ENCODE measurements around the gene S100A3. TPM values are rescaled to one million over a fixed set of nuclear protein-coding genes. Genes with fewer than 3 reads are reported as not detected.
"Not testable (repeated sequence)": the region's sequence is repeated elsewhere in the genome, so short reads cannot be mapped to it uniquely, and the experiment has no call there.

Gene S100A3
- total RNA-seq, 2 experiments from 2014 or later: not detected

GRCh38 chr1:153567621-153568366 lies 18.7 kb upstream of the S100A3 start:
- Mint-ChIP-seq H3K4me1 (peaks cover 56% of the 10 kb centered on the region), H3K36me3 (ENCODE audit: low read depth) (no peaks in the 10 kb centered on the region), H3K4me3 (no peak overlapping the region), H3K27ac (peak overlapping the region; percentile 66), H3K27me3 (no peaks in the 10 kb centered on the region), H3K9me3 (no peaks in the 10 kb centered on the region)
- CTCF ChIA-PET: interaction anchor here (0.6 to 7.4 kb wide), 14 partner anchors 8 to 67 kb away, joined by 3 to 202 read pairs (median 8); partner anchors contain the start of genes CHTOP, S100A4, S100A5 and S100A6
- POLR2A ChIA-PET: interaction anchor here (0.6 to 6.3 kb wide), 9 partner anchors 22 to 66 kb away, joined by 3 to 138 read pairs (median 5); partner anchors contain the start of genes CHTOP, S100A4, S100A5 and S100A6
- DNase-seq: peak; percentile 24

GRCh38 chr1:153566414-153567371 lies 17.6 kb upstream of the S100A3 start:
- no peaks in the 10 kb centered on the region for H3K27me3 Mint-ChIP-seq
- peak overlapping the region; percentile 44 for H3K4me3 Mint-ChIP-seq
- peaks cover 47% of the 10 kb centered on the region for H3K4me1 Mint-ChIP-seq
- H3K9me3 Mint-ChIP-seq: no peaks in the 10 kb centered on the region
- no peaks in the 10 kb centered on the region for H3K36me3 Mint-ChIP-seq (ENCODE audit: low read depth)
- H3K27ac Mint-ChIP-seq: peak overlapping the region; percentile 100
- peak; percentile 92 for DNase-seq
- ChIA-PET POLR2A (interaction anchor here (0.8 to 8.2 kb wide), 16 partner anchors 10 to 424 kb away, joined by 3 to 188 read pairs (median 5); partner anchors contain the start of genes CHTOP, RPS27, S100A4 and S100A5), CTCF (interaction anchor here (0.6 to 5.4 kb wide), 10 partner anchors 15 to 56 kb away, joined by 3 to 99 read pairs (median 5); partner anchors contain the start of genes S100A4, S100A5 and S100A6)

- no peaks in the 10 kb centered on the region for H3K36me3 Mint-ChIP-seq (ENCODE audit: low read depth)
- no peaks in the 10 kb centered on the region for H3K9me3 Mint-ChIP-seq
- H3K4me3 Mint-ChIP-seq: peak within 1 kb of the TSS; percentile 55
- ChIA-PET CTCF (interaction anchor here (0.6 to 5.4 kb wide), 12 partner anchors 14 to 633 kb away, joined by 3 to 99 read pairs (median 4); partner anchors contain the start of genes S100A4, S100A5 and S100A6), POLR2A (interaction anchor here (0.8 to 8.2 kb wide), 16 partner anchors 9 to 425 kb away, joined by 3 to 188 read pairs (median 5); partner anchors contain the start of genes CHTOP, RPS27, S100A4 and S100A5)
- peak; percentile 59 for DNase-seq
- H3K27ac Mint-ChIP-seq: peak within 1 kb of the TSS; percentile 100
- no peaks in the 10 kb centered on the region for H3K27me3 Mint-ChIP-seq
- peaks cover 42% of the 10 kb centered on the region for H3K4me1 Mint-ChIP-seq
Measured at GRCh38 chr1:153565529-153566374, 16.7 kb upstream of the S100A3 start, which contains the start of gene S100A2. Gene S100A2 (minus strand): TSS chr1:153565844. CDS start chr1:153563877, 1,967 bp downstream.

GRCh38 chr1:153563991-153564390 lies 14.9 kb upstream of the S100A3 start:
- DNase-seq: no peak
- Mint-ChIP-seq H3K4me1 (peaks cover 37% of the 10 kb centered on the region), H3K27ac (no peak overlapping the region), H3K4me3 (no peak overlapping the region), H3K27me3 (no peaks in the 10 kb centered on the region), H3K9me3 (no peaks in the 10 kb centered on the region), H3K36me3 (ENCODE audit: low read depth) (no peaks in the 10 kb centered on the region)
- CTCF ChIA-PET: interaction anchor here (5.4 kb wide), 1 partner anchor 30 kb away, joined by 99 read pairs; the partner anchor contains the start of gene S100A6
- POLR2A ChIA-PET: interaction anchor here (0.6 to 8.2 kb wide), 5 partner anchors 15 to 30 kb away, joined by 3 to 188 read pairs (median 43); partner anchors contain the start of genes S100A3, S100A4, S100A5 and S100A6

- Mint-ChIP-seq H3K27me3 (no peaks in the 10 kb centered on the region), H3K4me3 (no peak overlapping the region), H3K4me1 (peaks cover 33% of the 10 kb centered on the region), H3K27ac (no peak overlapping the region), H3K9me3 (no peaks in the 10 kb centered on the region), H3K36me3 (ENCODE audit: low read depth) (no peaks in the 10 kb centered on the region)
- CTCF ChIA-PET: interaction anchor here (5.4 kb wide), 1 partner anchor 30 kb away, joined by 99 read pairs; the partner anchor contains the start of gene S100A6
- POLR2A ChIA-PET: interaction anchor here (0.6 to 8.2 kb wide), 5 partner anchors 14 to 29 kb away, joined by 3 to 188 read pairs (median 43); partner anchors contain the start of genes S100A3, S100A4, S100A5 and S100A6
- DNase-seq: no peak
Measured at GRCh38 chr1:153563483-153563901, 14.4 kb upstream of the S100A3 start.

GRCh38 chr1:153562021-153562420 lies 13.0 kb upstream of the S100A3 start:
- not testable (repeated sequence) for H3K27me3 Mint-ChIP-seq; H3K27ac Mint-ChIP-seq; DNase-seq; H3K36me3 Mint-ChIP-seq (ENCODE audit: low read depth); H3K9me3 Mint-ChIP-seq; H3K4me3 Mint-ChIP-seq
- ChIA-PET CTCF (interaction anchor here (0.8 to 5.4 kb wide), 5 partner anchors 9 to 55 kb away, joined by 3 to 99 read pairs (median 3); partner anchors contain the start of gene S100A6), POLR2A (interaction anchor here (1.2 to 8.2 kb wide), 3 partner anchors 17 to 28 kb away, joined by 4 to 188 read pairs (median 100); partner anchors contain the start of genes S100A4, S100A5 and S100A6)
- peaks cover 19% of the 10 kb centered on the region for H3K4me1 Mint-ChIP-seq

- DNase-seq: no peak
- Mint-ChIP-seq H3K9me3 (no peaks in the 10 kb centered on the region), H3K4me1 (peaks cover 14% of the 10 kb centered on the region), H3K36me3 (ENCODE audit: low read depth) (no peaks in the 10 kb centered on the region), H3K27ac (peak overlapping the region; percentile 44), H3K4me3 (no peak overlapping the region), H3K27me3 (no peaks in the 10 kb centered on the region)
- CTCF ChIA-PET: interaction anchor here (0.8 to 5.4 kb wide), 4 partner anchors 9 to 28 kb away, joined by 3 to 99 read pairs (median 3); partner anchors contain the start of gene S100A6
- POLR2A ChIA-PET: interaction anchor here (1.2 to 8.2 kb wide), 4 partner anchors 10 to 27 kb away, joined by 4 to 188 read pairs (median 52); partner anchors contain the start of genes S100A4, S100A5 and S100A6
Measured at GRCh38 chr1:153561466-153561985, 12.5 kb upstream of the S100A3 start.

GRCh38 chr1:153560771-153561465 lies 11.9 kb upstream of the S100A3 start:
- DNase-seq: no peak
- ChIA-PET POLR2A (interaction anchor here (1.5 to 8.2 kb wide), 3 partner anchors 9 to 27 kb away, joined by 4 to 188 read pairs (median 100); partner anchors contain the start of genes S100A4 and S100A6), CTCF (interaction anchor here (0.8 to 1.0 kb wide), 2 partner anchors 10 to 13 kb away, joined by 3 read pairs; no protein-coding TSS in a partner anchor)
- Mint-ChIP-seq H3K9me3 (no peaks in the 10 kb centered on the region), H3K4me3 (no peak overlapping the region), H3K36me3 (ENCODE audit: low read depth) (no peaks in the 10 kb centered on the region), H3K27ac (no peak overlapping the region), H3K4me1 (peaks cover 10% of the 10 kb centered on the region), H3K27me3 (no peaks in the 10 kb centered on the region)

GRCh38 chr1:153560241-153560640 lies 11.2 kb upstream of the S100A3 start:
- H3K4me3 Mint-ChIP-seq: no peak overlapping the region
- H3K9me3 Mint-ChIP-seq: no peaks in the 10 kb centered on the region
- peaks cover 3% of the 10 kb centered on the region for H3K4me1 Mint-ChIP-seq
- H3K27ac Mint-ChIP-seq: no peak overlapping the region
- ChIA-PET POLR2A (interaction anchor here (1.5 to 8.2 kb wide), 3 partner anchors 8 to 26 kb away, joined by 4 to 188 read pairs (median 100); partner anchors contain the start of genes S100A4 and S100A6), CTCF (interaction anchor here (0.8 to 1.3 kb wide), 2 partner anchors 8 to 49 kb away, joined by 3 to 7 read pairs; no protein-coding TSS in a partner anchor)
- DNase-seq: no peak
- no peaks in the 10 kb centered on the region for H3K27me3 Mint-ChIP-seq
- H3K36me3 Mint-ChIP-seq (ENCODE audit: low read depth): no peaks in the 10 kb centered on the region

- Mint-ChIP-seq H3K9me3 (no peaks in the 10 kb centered on the region), H3K4me3 (no peak overlapping the region), H3K27me3 (no peaks in the 10 kb centered on the region), H3K36me3 (ENCODE audit: low read depth) (no peaks in the 10 kb centered on the region), H3K27ac (no peak overlapping the region), H3K4me1 (peaks cover 9% of the 10 kb centered on the region)
- ChIA-PET CTCF (interaction anchor here (0.8 to 2.6 kb wide), 3 partner anchors 12 to 48 kb away, joined by 4 to 14 read pairs (median 4); partner anchors contain the start of gene S100A4), POLR2A (interaction anchor here (2.0 kb wide), 1 partner anchor 13 kb away, joined by 7 read pairs; no protein-coding TSS in a partner anchor)
- no peak for DNase-seq
Measured at GRCh38 chr1:153557877-153558276, 8.8 kb upstream of the S100A3 start.
